Activated CD8-positive, alpha-beta memory T cell treated with anti-CD3 and anti-CD28 coated beads, Interleukin-2, amount 10 ng/mL, durations not matched to agents 7 days and 5 days (primary cell): ENCODE data around the gene NRCAM. TPM values are rescaled to one million over a fixed set of nuclear protein-coding genes. Genes with fewer than 3 reads are reported as not detected.

Experiments
- ATAC-seq: fragments of 150-1000 bp; cut with Tn5 transposase; one replicate; pipeline ENCODE4 v1.10.0; 2021; ENCODE audit warnings: moderate library complexity
- CTCF ChIA-PET: fragments of 350-600 bp; sonication (Branson Sonifier 250); formaldehyde crosslinking; loops from one replicate; lab custom pipeline; 2021; ENCODE audit warnings: antibody characterized with exemption; lab: Charles Lee
- DNase-seq: peaks from one replicate; pipeline ENCODE4 v3.0.0-alpha.2; 2020
- H3K27ac Mint-ChIP-seq: one replicate; pipeline ENCODE4 v1.8.0; 2021; ENCODE audit warnings: mild to moderate bottlenecking, mixed read lengths
- H3K27me3 Mint-ChIP-seq: one replicate; pipeline ENCODE4 v1.8.0; 2021; ENCODE audit warnings: mixed read lengths
- H3K36me3 Mint-ChIP-seq: one replicate; pipeline ENCODE4 v1.8.0; 2021; ENCODE audit warnings: mild to moderate bottlenecking, mixed read lengths
- H3K4me1 Mint-ChIP-seq: one replicate; pipeline ENCODE4 v1.8.0; 2021; ENCODE audit warnings: mixed read lengths
- H3K4me3 Mint-ChIP-seq: one replicate; pipeline ENCODE4 v1.8.0; 2021; ENCODE audit warnings: mild to moderate bottlenecking, moderate library complexity, mixed read lengths
- H3K9me3 Mint-ChIP-seq: one replicate; pipeline ENCODE4 v1.8.0; 2022; ENCODE audit warnings: low read depth, mixed read lengths
- total RNA-seq, 2 experiments: library from RNA; stranded (reverse); gene quantifications; one replicate each; pipeline ENCODE4 v1.2.3, GENCODE V29; 2021

The NRCAM gene
- total RNA-seq, 2 experiments from 2014 or later, result 0.35 TPM; not detected in 1

GRCh38 chr7:108129018-108129965 is 326.9 kb downstream of the NRCAM start:
- H3K36me3 Mint-ChIP-seq, result no peaks in the 10 kb centered on the region
- H3K9me3 Mint-ChIP-seq, result no peaks in the 10 kb centered on the region
- ATAC-seq (no peak), DNase-seq (no peak)
- H3K27ac Mint-ChIP-seq, result no peak overlapping the region
- H3K27me3 Mint-ChIP-seq, result peaks cover 37% of the 10 kb centered on the region
- CTCF ChIA-PET, result no interaction called here
- no peak overlapping the region for H3K4me3 Mint-ChIP-seq
- no peaks in the 10 kb centered on the region for H3K4me1 Mint-ChIP-seq

- no peak for DNase-seq
- H3K27me3 Mint-ChIP-seq, result peaks cover 29% of the 10 kb centered on the region
- H3K9me3 Mint-ChIP-seq, result no peaks in the 10 kb centered on the region
- ATAC-seq, result no peak
- CTCF ChIA-PET, result no interaction called here
- no peaks in the 10 kb centered on the region for H3K36me3 Mint-ChIP-seq
- H3K4me3 Mint-ChIP-seq, result no peak overlapping the region
- no peak overlapping the region for H3K27ac Mint-ChIP-seq
- H3K4me1 Mint-ChIP-seq, result no peaks in the 10 kb centered on the region
Observed at GRCh38 chr7:108128514-108128913, 327.7 kb downstream of the NRCAM start.

DNA sequence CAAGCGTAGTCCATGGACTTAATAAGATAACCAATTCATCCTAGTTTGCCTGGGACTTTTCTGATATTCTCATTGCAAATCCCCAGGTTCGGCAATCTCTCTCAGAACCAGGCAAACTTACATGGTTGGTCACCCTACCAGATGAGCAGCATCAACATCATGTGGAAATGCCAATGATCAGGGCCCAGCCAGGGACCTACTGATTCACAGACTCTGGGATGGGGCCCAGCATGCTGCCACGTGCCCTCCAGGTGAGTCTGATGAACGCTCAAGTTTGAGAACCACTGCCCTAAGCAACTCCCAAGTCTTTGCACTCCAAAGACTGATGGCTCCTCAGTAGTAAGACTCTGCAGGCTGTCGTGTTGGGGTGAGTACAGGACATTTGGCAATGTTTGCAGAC is 328.8 kb downstream of the NRCAM start:
- Mint-ChIP-seq H3K4me3 (no peak overlapping the region), H3K27me3 (peaks cover 25% of the 10 kb centered on the region), H3K9me3 (no peaks in the 10 kb centered on the region), H3K27ac (no peak overlapping the region), H3K36me3 (no peaks in the 10 kb centered on the region), H3K4me1 (no peaks in the 10 kb centered on the region)
- ATAC-seq (no peak), DNase-seq (no peak)
- CTCF ChIA-PET, result no interaction called here

DNA sequence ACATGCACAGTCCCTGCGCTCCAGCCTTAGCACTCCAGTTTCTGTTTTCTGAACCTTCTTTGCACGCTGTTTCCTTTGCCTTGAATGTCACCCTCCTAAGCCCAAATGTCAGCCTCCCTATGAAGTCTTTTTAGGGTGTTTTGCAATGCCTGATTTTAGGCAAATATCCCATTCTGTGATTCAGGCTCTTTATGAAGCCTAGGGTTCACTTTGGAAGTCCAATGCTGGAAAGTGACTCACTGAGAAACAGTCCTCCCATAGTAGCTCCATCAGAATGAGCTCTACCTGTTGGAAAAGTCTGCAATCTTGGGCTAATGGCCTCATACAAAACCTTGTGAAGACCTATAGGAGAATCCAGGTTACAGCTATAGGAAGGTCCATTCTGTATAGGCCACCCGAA is 331.4 kb downstream of the NRCAM start:
- DNase-seq, result no peak
- Mint-ChIP-seq H3K27ac (no peak overlapping the region), H3K4me3 (no peak overlapping the region), H3K4me1 (no peaks in the 10 kb centered on the region), H3K9me3 (no peaks in the 10 kb centered on the region), H3K36me3 (no peaks in the 10 kb centered on the region), H3K27me3 (peaks cover 14% of the 10 kb centered on the region)
- ATAC-seq, result no peak
- CTCF ChIA-PET, result interaction anchor here (2.4 kb wide), 1 partner anchor 21 kb away, joined by 5 read pairs; no protein-coding TSS in a partner anchor

- Mint-ChIP-seq H3K36me3 (no peaks in the 10 kb centered on the region), H3K27me3 (peaks cover 17% of the 10 kb centered on the region), H3K4me1 (no peaks in the 10 kb centered on the region), H3K9me3 (no peaks in the 10 kb centered on the region), H3K4me3 (no peak overlapping the region), H3K27ac (no peak overlapping the region)
- CTCF ChIA-PET, result interaction anchor here (1.0 kb wide), 1 partner anchor 23 kb away, joined by 4 read pairs; no protein-coding TSS in a partner anchor
- ATAC-seq (no peak), DNase-seq (no peak)
Observed at GRCh38 chr7:108122181-108122580, 334.1 kb downstream of the NRCAM start.

- H3K4me3 Mint-ChIP-seq, result no peak overlapping the region
- peaks cover 17% of the 10 kb centered on the region for H3K27me3 Mint-ChIP-seq
- CTCF ChIA-PET, result no interaction called here
- no peak for DNase-seq
- H3K4me1 Mint-ChIP-seq, result no peaks in the 10 kb centered on the region
- H3K36me3 Mint-ChIP-seq, result no peaks in the 10 kb centered on the region
- no peak overlapping the region for H3K27ac Mint-ChIP-seq
- H3K9me3 Mint-ChIP-seq, result no peaks in the 10 kb centered on the region
- no peak for ATAC-seq
Observed at GRCh38 chr7:108120933-108121332, 335.3 kb downstream of the NRCAM start.

DNA sequence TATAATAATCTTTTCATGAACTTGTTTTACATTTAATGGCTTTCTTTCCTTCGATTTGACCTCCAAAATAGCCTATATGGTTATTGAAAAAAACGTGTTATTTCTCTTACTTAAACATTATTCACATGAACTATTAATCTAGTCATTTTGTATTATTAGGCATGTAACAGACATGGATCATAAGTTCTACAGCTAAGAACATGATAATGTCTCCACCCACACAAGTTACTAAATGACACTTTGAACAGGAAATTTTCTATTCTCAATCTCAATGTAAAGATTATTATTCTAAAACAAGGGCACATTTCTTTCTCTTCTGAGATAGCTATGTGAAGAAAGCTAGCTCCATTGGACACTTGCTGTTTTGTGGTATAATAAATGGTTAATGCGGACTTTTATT is 336.0 kb downstream of the NRCAM start:
- no peak overlapping the region for H3K4me3 Mint-ChIP-seq
- CTCF ChIA-PET, result no interaction called here

GRCh38 chr7:108118959-108119358 is 337.3 kb downstream of the NRCAM start:
- ATAC-seq, result no peak
- H3K27ac Mint-ChIP-seq, result no peak overlapping the region
- no peak for DNase-seq
- H3K27me3 Mint-ChIP-seq, result peaks cover 17% of the 10 kb centered on the region
- H3K4me3 Mint-ChIP-seq, result no peak overlapping the region
- CTCF ChIA-PET, result interaction anchor here (1.0 kb wide), 1 partner anchor 14 kb away, joined by 3 read pairs; no protein-coding TSS in a partner anchor
- H3K36me3 Mint-ChIP-seq, result no peaks in the 10 kb centered on the region
- no peaks in the 10 kb centered on the region for H3K9me3 Mint-ChIP-seq
- no peaks in the 10 kb centered on the region for H3K4me1 Mint-ChIP-seq

More for the DNA sequence above, 336.0 kb downstream of the NRCAM start:
- peaks cover 17% of the 10 kb centered on the region for H3K27me3 Mint-ChIP-seq
- no peaks in the 10 kb centered on the region for H3K4me1 Mint-ChIP-seq
- no peaks in the 10 kb centered on the region for H3K9me3 Mint-ChIP-seq
- H3K36me3 Mint-ChIP-seq, result no peaks in the 10 kb centered on the region
- ATAC-seq (no peak), DNase-seq (no peak)
- no peak overlapping the region for H3K27ac Mint-ChIP-seq

GRCh38 chr7:108114117-108114841 is 342.0 kb downstream of the NRCAM start:
- no peak for ATAC-seq
- H3K27ac Mint-ChIP-seq, result no peak overlapping the region
- no peaks in the 10 kb centered on the region for H3K36me3 Mint-ChIP-seq
- CTCF ChIA-PET, result interaction anchor here (1.1 to 3.0 kb wide), 3 partner anchors 21 to 34 kb away, joined by 3 to 25 read pairs (median 6); no protein-coding TSS in a partner anchor
- no peaks in the 10 kb centered on the region for H3K9me3 Mint-ChIP-seq
- no peaks in the 10 kb centered on the region for H3K4me1 Mint-ChIP-seq
- H3K4me3 Mint-ChIP-seq, result no peak overlapping the region
- DNase-seq, result no peak
- peaks cover 6% of the 10 kb centered on the region for H3K27me3 Mint-ChIP-seq

- Mint-ChIP-seq H3K27ac (no peak overlapping the region), H3K4me1 (no peaks in the 10 kb centered on the region), H3K9me3 (no peaks in the 10 kb centered on the region), H3K27me3 (peaks cover 13% of the 10 kb centered on the region), H3K36me3 (no peaks in the 10 kb centered on the region), H3K4me3 (no peak overlapping the region)
- ATAC-seq (no peak), DNase-seq (no peak)
- CTCF ChIA-PET, result interaction anchor here (3.0 kb wide), 1 partner anchor 33 kb away, joined by 25 read pairs; no protein-coding TSS in a partner anchor
Observed at GRCh38 chr7:108112683-108113082, 343.6 kb downstream of the NRCAM start.

- no peak for ATAC-seq
- DNase-seq, result no peak
- no peak overlapping the region for H3K4me3 Mint-ChIP-seq
- peaks cover 13% of the 10 kb centered on the region for H3K27me3 Mint-ChIP-seq
- H3K36me3 Mint-ChIP-seq, result no peaks in the 10 kb centered on the region
- CTCF ChIA-PET, result interaction anchor here (0.5 to 1.6 kb wide), 2 partner anchors 36 to 1324 kb away, joined by 3 to 6 read pairs; no protein-coding TSS in a partner anchor
- H3K27ac Mint-ChIP-seq, result no peak overlapping the region
- H3K4me1 Mint-ChIP-seq, result no peaks in the 10 kb centered on the region
- H3K9me3 Mint-ChIP-seq, result no peaks in the 10 kb centered on the region
Observed at GRCh38 chr7:108109221-108109908, 346.9 kb downstream of the NRCAM start.

DNA sequence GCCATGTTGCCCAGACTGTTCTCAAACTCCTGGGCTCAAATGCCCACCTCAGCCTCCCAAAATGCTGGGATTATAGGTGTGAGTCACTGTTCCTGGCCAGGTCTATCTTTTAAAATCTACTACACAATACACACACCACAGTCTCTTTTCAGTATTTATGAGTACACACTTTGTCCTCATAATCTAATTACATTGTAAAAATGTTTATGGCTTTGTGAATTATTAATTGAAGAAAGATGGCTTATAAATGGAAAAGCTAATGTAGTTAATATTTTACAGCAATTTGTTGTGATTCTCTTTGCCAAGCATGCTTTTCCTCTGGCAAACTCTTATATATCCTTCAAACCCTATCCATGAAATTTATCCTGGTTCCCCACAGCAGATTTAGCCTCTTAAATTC is 348.1 kb downstream of the NRCAM start:
- Mint-ChIP-seq H3K27me3 (peaks cover 13% of the 10 kb centered on the region), H3K36me3 (no peaks in the 10 kb centered on the region)
- no peak for ATAC-seq

DNA sequence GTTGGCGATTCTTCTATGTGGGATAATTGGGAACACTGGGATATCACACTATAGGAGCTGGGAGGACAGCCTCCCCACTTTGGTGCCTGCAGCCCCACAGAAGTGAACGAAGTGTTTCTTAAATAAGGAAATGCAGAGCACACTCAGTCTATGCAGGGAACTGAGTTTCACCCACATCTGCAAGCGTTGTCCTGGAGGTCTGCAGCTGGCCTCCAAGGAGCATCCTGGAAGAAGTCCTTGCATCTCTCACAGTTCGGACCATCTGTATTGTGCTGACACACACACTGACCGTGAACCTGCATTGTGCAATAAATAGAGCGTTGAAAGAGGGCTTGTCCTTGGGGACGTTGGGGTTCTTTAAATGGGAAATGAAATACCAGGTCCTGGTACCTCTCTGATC is 351.9 kb downstream of the NRCAM start:
- Mint-ChIP-seq H3K36me3 (no peaks in the 10 kb centered on the region), H3K27me3 (peaks cover 22% of the 10 kb centered on the region), H3K4me1 (no peaks in the 10 kb centered on the region), H3K4me3 (no peak overlapping the region), H3K9me3 (no peaks in the 10 kb centered on the region), H3K27ac (no peak overlapping the region)
- ATAC-seq, result no peak
- no peak for DNase-seq
- CTCF ChIA-PET, result no interaction called here

More for the DNA sequence above, 348.1 kb downstream of the NRCAM start:
- CTCF ChIA-PET, result interaction anchor here (1.6 kb wide), 1 partner anchor 38 kb away, joined by 6 read pairs; no protein-coding TSS in a partner anchor
- Mint-ChIP-seq H3K4me3 (no peak overlapping the region), H3K4me1 (no peaks in the 10 kb centered on the region), H3K27ac (no peak overlapping the region), H3K9me3 (no peaks in the 10 kb centered on the region)
- DNase-seq, result no peak
